ENCODE measurements around the gene GBA2.

The GBA2 gene

GRCh38 chr9:35689542-35690293 lies 59.3 kb downstream of the GBA2 start, which contains the start of gene TPM2:
Gene TPM2 (minus strand): TSS chr9:35689925. CDS start chr9:35689817, 108 bp downstream.
- DNase-seq, result no peak

DNA sequence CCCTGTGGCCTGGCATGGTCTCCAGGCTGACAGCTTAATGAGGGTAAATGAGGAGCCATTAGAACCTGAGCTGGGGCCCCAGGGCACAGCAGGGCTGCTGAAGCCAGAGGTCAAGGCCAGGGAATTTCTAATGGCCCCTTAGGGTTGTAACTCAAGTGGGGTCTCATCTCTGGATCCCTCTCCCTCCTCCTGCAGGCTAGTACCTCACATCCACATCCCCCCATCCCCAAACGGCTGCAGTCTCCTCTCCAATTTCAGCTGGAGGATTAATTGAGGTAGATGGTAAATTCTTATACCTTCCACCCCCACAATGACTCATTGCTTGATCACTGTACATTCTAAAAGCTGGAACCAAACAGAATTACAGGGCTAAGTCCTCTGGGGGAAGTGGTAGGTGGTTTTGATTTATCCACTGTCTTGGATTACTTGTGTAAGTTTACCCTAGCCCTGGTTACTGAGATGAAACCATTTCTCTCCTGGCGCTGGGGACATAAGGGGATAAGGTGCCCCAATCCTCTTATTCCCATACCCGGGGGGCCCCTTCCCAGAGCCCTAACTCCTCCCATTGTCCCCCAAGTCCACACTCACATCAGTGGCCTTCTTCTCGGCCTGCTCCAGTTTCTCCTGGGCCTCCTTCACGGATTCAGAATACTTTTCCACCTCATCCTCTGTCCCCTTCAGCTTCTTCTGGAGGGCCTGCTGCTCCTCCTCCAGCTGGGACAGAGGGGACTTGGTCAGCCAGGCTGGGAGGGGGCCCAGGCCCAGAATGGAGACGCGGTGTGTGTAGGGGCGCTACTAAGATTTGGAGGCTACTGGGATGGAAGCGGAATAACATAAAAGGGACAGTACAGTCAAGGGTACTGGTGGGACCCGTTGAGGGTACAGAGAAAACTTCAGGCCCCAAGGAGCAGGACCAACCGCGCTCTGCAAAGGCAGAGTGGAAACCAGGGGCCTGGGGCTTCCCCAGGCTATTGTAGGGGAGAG lies 60.2 kb downstream of the GBA2 start:
- no peak for DNase-seq

- DNase-seq, result no peak
Observed at GRCh38 chr9:35687972-35688557, 61.0 kb downstream of the GBA2 start.

DNA sequence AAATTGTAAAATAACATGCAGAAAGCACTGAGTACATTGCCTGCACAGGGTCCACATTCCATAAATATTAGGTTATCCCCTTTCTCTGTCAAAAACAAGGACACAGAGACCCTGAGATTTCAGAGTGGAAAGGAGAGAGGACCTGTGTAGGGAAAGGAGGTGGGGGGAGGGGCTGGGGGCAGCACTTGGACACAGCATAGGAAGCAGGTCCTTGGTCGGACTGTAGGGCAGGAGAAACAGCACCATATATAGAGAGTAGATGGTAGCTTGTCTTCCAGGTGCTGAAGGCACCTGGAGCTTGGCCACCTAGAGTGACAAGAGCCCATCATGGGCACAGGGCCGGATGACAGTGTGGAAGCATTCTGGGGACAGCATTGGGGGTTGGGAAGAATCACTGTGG lies 61.7 kb downstream of the GBA2 start:
- DNase-seq, result no peak

Measured in activated effector memory CD4-positive, alpha-beta T cell treated with anti-CD3 and anti-CD28 coated beads, Interleukin-2, amount 50 U/mL, for 16 hours (primary cell).